Measurements from ENCODE around the gene PAAF1. TPM values are rescaled to one million over a fixed set of nuclear protein-coding genes. Genes with fewer than 3 reads are reported as not detected.

PAAF1 gene
- total and polyA plus RNA-seq, 2 experiments from 2014 or later, result 6.7 to 24.1 TPM

- Histone ChIP-seq H3K9ac (no peak overlapping the region), H3K36me3 (ENCODE audit: low read depth) (no peaks in the 10 kb centered on the region), H3K4me1 (ENCODE audit: insufficient read depth) (peaks cover 7% of the 10 kb centered on the region; the same call in 1 of the 2 replicates), H3K27me3 (replicated peaks; ENCODE audit: insufficient read depth) (no peaks in the 10 kb centered on the region), H3K9me3 (ENCODE audit: low read depth) (no peaks in the 10 kb centered on the region), H3K4me3 (no peak overlapping the region), H3F3A (ENCODE audit: insufficient read depth) (peaks cover 9% of the 10 kb centered on the region; the same call in 1 of the 2 replicates), H2AFZ (no peak overlapping the region), H3K27ac (no peak overlapping the region), H4K20me1 (ENCODE audit: insufficient read depth) (no peaks in the 10 kb centered on the region), H3K4me2 (ENCODE audit: unreplicated experiment) (no peak overlapping the region), H3K9me2 (ENCODE audit: insufficient read depth) (no peaks in the 10 kb centered on the region), H3K79me2 (ENCODE audit: insufficient read depth) (no peaks in the 10 kb centered on the region)
- no peak for TF ChIP-seq EZH2 (IDR thresholded peaks at IDR 0.05; ENCODE audit: insufficient read depth, poor library complexity, severe bottlenecking)
- TF ChIP-seq EZH2phosphoT487 (IDR thresholded peaks at IDR 0.05; ENCODE audit: insufficient read depth, low read depth), result no peak
- peak; percentile 64 for DNase-seq
- WGBS, 2 experiments (ENCODE audit: low coverage in 1 of 2, low lambda C conversion rate in 2 of 2, missing lambda C conversion rate in 2 of 2), result 88 to 92% methylated on average over 3 of the region's 3 CpGs
- in situ Hi-C loops (cut with MboI), result no loop called here
These were observed 101.8 kb downstream of the PAAF1 start for GRCh38 chr11:73978576-73979086.

DNA sequence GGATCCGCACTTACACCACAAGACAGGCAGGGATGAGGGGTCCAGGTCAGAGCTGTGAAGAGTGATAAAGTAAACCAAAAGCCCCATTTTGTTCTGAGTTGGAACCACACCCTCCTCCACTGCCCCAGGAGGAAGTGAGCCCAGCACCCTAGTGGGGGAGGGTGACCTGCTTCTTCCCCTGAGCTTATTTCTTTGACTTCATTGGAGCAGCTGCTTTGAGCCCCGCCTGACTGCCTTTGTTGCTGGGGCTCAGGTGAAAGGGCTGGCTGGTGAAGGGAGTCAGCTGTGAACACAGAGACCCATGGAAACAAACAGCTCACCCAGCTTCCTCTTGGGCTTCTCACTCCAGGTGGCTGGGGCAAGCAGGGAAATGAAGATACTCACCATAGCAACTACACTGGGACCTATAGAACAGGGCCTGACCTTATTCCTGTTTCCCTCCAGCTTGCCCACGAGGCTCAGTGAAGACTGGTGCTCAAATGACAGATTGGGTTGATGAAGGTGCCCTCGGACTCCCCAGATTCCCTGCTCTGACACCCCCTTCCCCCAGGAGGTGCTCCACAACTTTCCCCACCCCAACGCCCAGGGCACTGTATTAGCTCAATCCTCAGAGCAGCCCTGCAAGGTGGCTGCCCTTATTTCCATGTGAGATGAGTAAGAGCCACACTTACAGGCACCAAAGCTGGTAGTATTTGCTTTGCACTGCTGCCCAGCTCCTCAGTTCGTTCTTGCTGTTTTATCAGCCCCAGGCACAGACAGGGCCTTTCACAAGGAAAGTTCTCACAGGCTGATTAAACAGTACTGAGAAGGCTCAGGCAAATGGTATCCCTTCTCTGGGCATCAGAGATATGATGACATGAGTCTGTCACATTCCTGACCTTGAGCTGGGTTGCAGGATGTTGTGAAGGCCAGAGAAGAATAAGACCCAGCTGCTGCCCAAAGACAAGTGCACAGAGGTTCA lies 103.5 kb downstream of the PAAF1 start:
- Histone ChIP-seq H2AFZ (no peak overlapping the region), H3K9ac (no peak overlapping the region), H3K4me1 (ENCODE audit: insufficient read depth) (no peaks in the 10 kb centered on the region), H4K20me1 (ENCODE audit: insufficient read depth) (no peaks in the 10 kb centered on the region), H3K27ac (no peak overlapping the region), H3K79me2 (ENCODE audit: insufficient read depth) (no peaks in the 10 kb centered on the region), H3K4me2 (ENCODE audit: unreplicated experiment) (no peak overlapping the region), H3F3A (ENCODE audit: insufficient read depth) (peaks cover 9% of the 10 kb centered on the region; the same call in 1 of the 2 replicates), H3K9me3 (ENCODE audit: low read depth) (no peaks in the 10 kb centered on the region), H3K9me2 (ENCODE audit: insufficient read depth) (no peaks in the 10 kb centered on the region), H3K36me3 (ENCODE audit: low read depth) (no peaks in the 10 kb centered on the region), H3K4me3 (no peak overlapping the region), H3K27me3 (replicated peaks; ENCODE audit: insufficient read depth) (no peaks in the 10 kb centered on the region)
- in situ Hi-C loops (cut with MboI), result no loop called here
- TF ChIP-seq EZH2 (IDR thresholded peaks at IDR 0.05; ENCODE audit: insufficient read depth, poor library complexity, severe bottlenecking) (no peak), EZH2phosphoT487 (IDR thresholded peaks at IDR 0.05; ENCODE audit: insufficient read depth, low read depth) (no peak)
- no peak for DNase-seq
- 81 to 82% methylated on average over 6 of the region's 6 CpGs for WGBS, 2 experiments (ENCODE audit: low coverage in 1 of 2, low lambda C conversion rate in 2 of 2, missing lambda C conversion rate in 2 of 2)

Other genes with a start within 250 kb of the PAAF1 start
- gene PLEKHB1, start 230.4 kb upstream of the PAAF1 start, total RNA-seq (2014; rRNA removed; shearing (Covaris generic)), result not detected in 2 replicates
- not detected in 2 replicates for gene PLEKHB1, start 230.4 kb upstream of the PAAF1 start, polyA plus RNA-seq (2016; fragmentation: Nextera tagmentation; extraction: Ambion mirVana)
- gene RAB6A, start 115.9 kb upstream of the PAAF1 start, total RNA-seq (2014; rRNA removed; shearing (Covaris generic)), result 123 and 147 TPM in 2 replicates
- gene RAB6A, start 115.9 kb upstream of the PAAF1 start, polyA plus RNA-seq (2016; fragmentation: Nextera tagmentation; extraction: Ambion mirVana), result 145 and 151 TPM in 2 replicates
- 21.4 and 35.0 TPM in 2 replicates for gene MRPL48, start 89.1 kb upstream of the PAAF1 start, total RNA-seq (2014; rRNA removed; shearing (Covaris generic))
- 39.4 and 40.1 TPM in 2 replicates for gene MRPL48, start 89.1 kb upstream of the PAAF1 start, polyA plus RNA-seq (2016; fragmentation: Nextera tagmentation; extraction: Ambion mirVana)
- gene COA4, start 153 bp upstream of the PAAF1 start, total RNA-seq (2014; rRNA removed; shearing (Covaris generic)), result 67.7 and 79.0 TPM in 2 replicates
- 78.5 and 84.0 TPM in 2 replicates for gene COA4, start 153 bp upstream of the PAAF1 start, polyA plus RNA-seq (2016; fragmentation: Nextera tagmentation; extraction: Ambion mirVana)
- gene DNAJB13, start 74.0 kb downstream of the PAAF1 start, total RNA-seq (2014; rRNA removed; shearing (Covaris generic)), result not detected in 2 replicates
- gene DNAJB13, start 74.0 kb downstream of the PAAF1 start, polyA plus RNA-seq (2016; fragmentation: Nextera tagmentation; extraction: Ambion mirVana), result 0.41 TPM in 2 replicates
- gene UCP2, start 105.8 kb downstream of the PAAF1 start, total RNA-seq (2014; rRNA removed; shearing (Covaris generic)), result 2.4 TPM in 1 of 2 replicates, not detected in the other
- gene UCP2, start 105.8 kb downstream of the PAAF1 start, polyA plus RNA-seq (2016; fragmentation: Nextera tagmentation; extraction: Ambion mirVana), result 2.0 and 2.8 TPM in 2 replicates
- gene UCP3, start 132.1 kb downstream of the PAAF1 start, total RNA-seq (2014; rRNA removed; shearing (Covaris generic)), result 0.11 TPM in 1 of 2 replicates, not detected in the other
- gene UCP3, start 132.1 kb downstream of the PAAF1 start, polyA plus RNA-seq (2016; fragmentation: Nextera tagmentation; extraction: Ambion mirVana), result 0.22 TPM in 1 of 2 replicates, not detected in the other